ENCODE results near the gene CTXN1. TPM values are rescaled to one million over a fixed set of nuclear protein-coding genes. Genes with fewer than 3 reads are reported as not detected.

The CTXN1 gene
- polyA plus RNA-seq, 1 of the 3 experiments (the other 2 are of a cell fraction), result 53.8 TPM

- CTCF ChIA-PET, result interaction anchor here (0.8 to 2.3 kb wide), 6 partner anchors 14 to 49 kb away, joined by 3 to 26 read pairs (median 4); partner anchors contain the start of genes LRRC8E and SNAPC2
- H3K4me1 ChIP-seq (ENCODE audit: control insufficient read depth in 1 of 2, insufficient read depth in 2 of 2, low read depth in 1 of 2, low read length in 1 of 2), result peaks cover 0 to 19% of the 10 kb centered on the region in 2 experiments; a peak in 2 of 4 replicates
- POLR2A ChIA-PET, result interaction anchor here (0.7 to 1.6 kb wide), 3 partner anchors 13 to 40 kb away, joined by 4 to 8 read pairs (median 6); partner anchors contain the start of gene SNAPC2
- peak overlapping the region; percentile 93 for H2AFZ ChIP-seq (ENCODE audit: low read depth)
- no peaks in the 10 kb centered on the region for H3K9me2 ChIP-seq
- no peaks in the 10 kb centered on the region for H3F3A ChIP-seq (replicated peaks; ENCODE audit: insufficient read depth)
- peak overlapping the region; percentile 70 to 72 for H3K4me3 ChIP-seq (ENCODE audit: low read depth in 2 of 2, low read length in 1 of 2)
- H3K36me3 ChIP-seq (replicated peaks in 1 of 2; ENCODE audit: control insufficient read depth in 1 of 2, insufficient read depth in 2 of 2, low read length in 1 of 2), result peaks cover 0 to 3% of the 10 kb centered on the region in 2 experiments
- H3K9ac ChIP-seq, result peak overlapping the region; percentile 76
- peak overlapping the region; percentile 92 for H3K4me2 ChIP-seq
- 20% methylated on average over 18 of the region's 20 CpGs for WGBS (ENCODE audit: low lambda C conversion rate)
- H3K79me2 ChIP-seq (ENCODE audit: insufficient read depth), result peaks cover 37% of the 10 kb centered on the region
- peaks cover 31% of the 10 kb centered on the region for H4K20me1 ChIP-seq (ENCODE audit: insufficient read depth)
- TF ChIP-seq FOXM1 (IDR thresholded peaks at IDR 0.05; ENCODE audit: low read depth) (no peak), SIN3A (IDR thresholded peaks at IDR 0.05; ENCODE audit: borderline replicate concordance, low read depth, low read length) (no peak), RAD21 (IDR thresholded peaks at IDR 0.05; ENCODE audit: low read length) (no peak), EP300 (IDR thresholded peaks at IDR 0.05; ENCODE audit: borderline replicate concordance in 1 of 2, low read depth in 1 of 2, low read length in 1 of 2) (no peak), CTCF (IDR thresholded peaks at IDR 0.05) (no peak), TCF12 (IDR thresholded peaks at IDR 0.05) (no peak), ELF1 (IDR thresholded peaks at IDR 0.05) (no peak)
- H3K27ac ChIP-seq (ENCODE audit: low read depth in 2 of 2, low read length in 1 of 2), result peak overlapping the region; percentile 68 to 89; a peak in 3 of 4 replicates
- no peak for DNase-seq
- H3K27me3 ChIP-seq (ENCODE audit: insufficient read depth), result no peaks in the 10 kb centered on the region
- no peaks in the 10 kb centered on the region for H3K9me3 ChIP-seq
Observed at GRCh38 chr19:7902796-7903243, 23.1 kb downstream of the CTXN1 start.

- Histone ChIP-seq H3K79me2 (ENCODE audit: insufficient read depth) (peaks cover 23% of the 10 kb centered on the region), H3K4me2 (no peak overlapping the region), H3K9me3 (no peaks in the 10 kb centered on the region), H3F3A (replicated peaks; ENCODE audit: insufficient read depth) (no peaks in the 10 kb centered on the region), H3K27ac (ENCODE audit: low read depth in 2 of 2, low read length in 1 of 2) (no peak overlapping the region), H3K27me3 (ENCODE audit: insufficient read depth) (no peaks in the 10 kb centered on the region), H3K4me1 (ENCODE audit: control insufficient read depth in 1 of 2, insufficient read depth in 2 of 2, low read depth in 1 of 2, low read length in 1 of 2) (peaks cover 0 to 19% of the 10 kb centered on the region in 2 experiments; a peak in 2 of 4 replicates), H3K4me3 (ENCODE audit: low read depth in 2 of 2, low read length in 1 of 2) (no peak overlapping the region), H4K20me1 (ENCODE audit: insufficient read depth) (peaks cover 20% of the 10 kb centered on the region), H3K9me2 (no peaks in the 10 kb centered on the region), H3K36me3 (replicated peaks in 1 of 2; ENCODE audit: control insufficient read depth in 1 of 2, insufficient read depth in 2 of 2, low read length in 1 of 2) (peaks cover 0 to 3% of the 10 kb centered on the region in 2 experiments), H2AFZ (ENCODE audit: low read depth) (no peak overlapping the region), H3K9ac (no peak overlapping the region)
- WGBS (ENCODE audit: low lambda C conversion rate), result 84% methylated on average over 5 of the region's 7 CpGs
- CTCF ChIA-PET, result interaction anchor here (0.7 to 1.4 kb wide), 2 partner anchors 13 to 28 kb away, joined by 3 to 4 read pairs; partner anchors contain the start of gene LRRC8E
- TF ChIP-seq JUND (IDR thresholded peaks at IDR 0.05) (no peak), RAD21 (IDR thresholded peaks at IDR 0.05; ENCODE audit: low read length) (no peak), MEF2A (IDR thresholded peaks at IDR 0.05; ENCODE audit: borderline replicate concordance, low read depth) (no peak), FOXM1 (IDR thresholded peaks at IDR 0.05; ENCODE audit: low read depth) (no peak), NRF1 (IDR thresholded peaks at IDR 0.05; ENCODE audit: low read depth, low read length) (no peak), TAF1 (IDR thresholded peaks at IDR 0.05; ENCODE audit: borderline replicate concordance, low read depth, low read length) (no peak), USF1 (IDR thresholded peaks at IDR 0.05; ENCODE audit: borderline replicate concordance, low read depth) (no peak)
- DNase-seq, result no peak
- POLR2A ChIA-PET, result interaction anchor here (1.1 kb wide), 1 partner anchor 16 kb away, joined by 3 read pairs; no protein-coding TSS in a partner anchor
Observed at GRCh38 chr19:7901337-7901736, 24.6 kb downstream of the CTXN1 start.

Measured in SK-N-SH (cell line).